ENCODE measurements around the gene MRPL53. TPM values are rescaled to one million over a fixed set of nuclear protein-coding genes. Genes with fewer than 3 reads are reported as not detected.

MRPL53 gene
- total RNA-seq, 1 experiment from 2014 or later, result 52.1 TPM

- TF ChIP-seq HMGXB4 (CRISPR knock-in tag; IDR thresholded peaks at IDR 0.05) (peak; percentile 95), FOXJ3 (CRISPR knock-in tag; IDR thresholded peaks at IDR 0.05; ENCODE audit: borderline replicate concordance) (no peak), SMAD4 (CRISPR knock-in tag; IDR thresholded peaks at IDR 0.05) (no peak), AFF4 (CRISPR knock-in tag; IDR thresholded peaks at IDR 0.05; ENCODE audit: borderline replicate concordance) (no peak; the same call in 1 of the 2 replicates), ZSCAN18 (CRISPR knock-in tag; IDR thresholded peaks at IDR 0.05) (no peak), PREB (CRISPR knock-in tag; IDR thresholded peaks at IDR 0.05; ENCODE audit: borderline replicate concordance) (no peak), JAZF1 (CRISPR knock-in tag; IDR thresholded peaks at IDR 0.05) (no peak), PRDM15 (CRISPR knock-in tag; IDR thresholded peaks at IDR 0.05) (0 out of 2 replicates have a peak, but pooled peaks have one; percentile 25), ATF2 (CRISPR knock-in tag; IDR thresholded peaks at IDR 0.05; ENCODE audit: borderline replicate concordance, low read depth) (no peak), CBFB (CRISPR knock-in tag; IDR thresholded peaks at IDR 0.05; ENCODE audit: low read depth) (peak; percentile 65; the same call in 1 of the 2 replicates), GTF2I (CRISPR knock-in tag; conservative IDR thresholded peaks at IDR 0.05) (no peak), ZNF512 (CRISPR knock-in tag; IDR thresholded peaks at IDR 0.05; ENCODE audit: borderline replicate concordance) (no peak), ZNF423 (CRISPR knock-in tag; IDR thresholded peaks at IDR 0.05) (0 out of 2 replicates have a peak, but pooled peaks have one; percentile 17), ZNF425 (CRISPR knock-in tag; conservative IDR thresholded peaks at IDR 0.05) (no peak), CREB1 (CRISPR knock-in tag; IDR thresholded peaks at IDR 0.05) (peak; percentile 45; the same call in 1 of the 2 replicates), PRRX2 (CRISPR knock-in tag; IDR thresholded peaks at IDR 0.05) (no peak), TCF7 (CRISPR knock-in tag; IDR thresholded peaks at IDR 0.05; ENCODE audit: low read depth) (no peak), E2F1 (CRISPR knock-in tag; IDR thresholded peaks at IDR 0.05) (0 out of 2 replicates have a peak, but pooled peaks have one; percentile 18)
Observed at GRCh38 chr2:74441690-74442482, 30.6 kb downstream of the MRPL53 start, which contains the start of gene RTKN (continued).

All from WTC11 (cell line).